Measurements from ENCODE around the gene CTSA.
"Not testable (repeated sequence)": the region's sequence is repeated elsewhere in the genome, so short reads cannot be mapped to it uniquely, and the experiment has no call there.

CTSA gene

GRCh38 chr20:45897289-45897688 lies 6.2 kb downstream of the CTSA start:
- DNase-seq, result no peak

- DNase-seq, result no peak
Observed at GRCh38 chr20:45897692-45898091, 6.6 kb downstream of the CTSA start.

DNA sequence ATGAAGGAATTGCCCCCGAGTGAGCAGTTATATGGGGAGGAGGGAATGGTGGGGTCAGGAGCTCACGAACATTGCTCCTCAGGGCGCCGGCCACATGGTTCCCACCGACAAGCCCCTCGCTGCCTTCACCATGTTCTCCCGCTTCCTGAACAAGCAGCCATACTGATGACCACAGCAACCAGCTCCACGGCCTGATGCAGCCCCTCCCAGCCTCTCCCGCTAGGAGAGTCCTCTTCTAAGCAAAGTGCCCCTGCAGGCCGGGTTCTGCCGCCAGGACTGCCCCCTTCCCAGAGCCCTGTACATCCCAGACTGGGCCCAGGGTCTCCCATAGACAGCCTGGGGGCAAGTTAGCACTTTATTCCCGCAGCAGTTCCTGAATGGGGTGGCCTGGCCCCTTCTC lies 7.2 kb downstream of the CTSA start:
- DNase-seq, result no peak

DNA sequence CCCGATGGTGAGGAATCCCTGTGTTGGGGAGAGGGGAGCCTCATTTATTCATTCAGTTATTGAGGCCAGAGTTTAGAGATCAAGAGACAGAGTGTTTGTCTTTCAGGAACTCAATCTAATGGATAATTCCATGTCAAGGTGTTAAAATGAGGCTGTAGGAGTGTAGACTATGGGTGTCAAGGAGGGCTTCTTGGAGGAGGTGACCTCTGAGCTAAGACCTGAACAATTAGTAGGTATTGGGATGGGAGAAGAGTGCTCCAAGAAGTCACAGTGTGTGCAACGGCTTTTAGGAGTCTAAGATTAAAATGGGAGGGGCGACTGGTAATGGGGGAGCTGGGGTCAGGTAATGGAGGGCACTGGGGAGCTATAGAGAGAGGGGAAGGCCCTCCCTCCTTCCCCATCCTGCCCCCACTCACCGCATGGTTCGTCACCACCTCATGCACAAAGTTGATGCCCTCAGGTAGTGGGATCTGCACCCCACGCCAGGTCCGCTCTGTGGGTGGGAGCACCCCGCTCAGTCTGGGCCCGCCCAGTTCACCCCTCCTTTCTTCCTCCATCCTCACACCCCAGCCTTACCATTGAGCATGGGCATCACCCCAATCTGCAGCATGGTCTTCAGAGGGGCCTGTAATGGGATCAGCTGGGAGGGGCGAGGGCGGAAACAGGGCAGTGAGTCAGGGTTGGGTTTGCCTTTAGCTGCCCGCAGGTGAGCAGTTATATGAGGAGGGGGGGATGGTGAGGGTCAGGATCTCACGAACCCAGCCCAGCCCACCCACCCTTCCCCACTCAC lies 8.1 kb downstream of the CTSA start:
- no peak for DNase-seq

- not testable (repeated sequence) for DNase-seq
Observed at GRCh38 chr20:45901332-45901731, 10.2 kb downstream of the CTSA start.

GRCh38 chr20:45902199-45902701 lies 11.1 kb downstream of the CTSA start:
- DNase-seq, result no peak

- no peak for DNase-seq
Observed at GRCh38 chr20:45904583-45905504, 13.7 kb downstream of the CTSA start.

GRCh38 chr20:45905505-45906079 lies 14.5 kb downstream of the CTSA start:
- DNase-seq, result peak; percentile 77

GRCh38 chr20:45907219-45907948 lies 16.2 kb downstream of the CTSA start:
- no peak for DNase-seq

DNA sequence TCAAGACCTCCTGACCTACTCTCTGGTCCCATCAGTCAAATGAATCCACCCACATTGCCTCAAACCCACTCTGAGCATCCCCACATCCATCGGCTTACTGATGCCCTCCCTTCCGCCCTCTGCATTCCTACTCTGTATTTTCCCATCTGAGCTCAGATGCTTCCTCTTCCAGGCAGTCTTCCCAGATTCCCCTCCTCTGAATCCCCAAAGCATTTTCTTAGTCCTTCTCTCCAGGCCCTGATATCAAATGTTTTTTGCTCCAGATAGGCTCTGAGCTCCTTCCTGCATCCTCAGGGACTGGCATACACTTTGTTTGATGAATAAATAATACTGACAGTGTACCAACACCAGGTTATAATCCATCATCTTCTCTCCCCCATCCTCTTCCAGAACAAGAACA lies 16.9 kb downstream of the CTSA start:
- no peak for DNase-seq

- no peak for DNase-seq
Observed at GRCh38 chr20:45909336-45909808, 18.2 kb downstream of the CTSA start.

DNA sequence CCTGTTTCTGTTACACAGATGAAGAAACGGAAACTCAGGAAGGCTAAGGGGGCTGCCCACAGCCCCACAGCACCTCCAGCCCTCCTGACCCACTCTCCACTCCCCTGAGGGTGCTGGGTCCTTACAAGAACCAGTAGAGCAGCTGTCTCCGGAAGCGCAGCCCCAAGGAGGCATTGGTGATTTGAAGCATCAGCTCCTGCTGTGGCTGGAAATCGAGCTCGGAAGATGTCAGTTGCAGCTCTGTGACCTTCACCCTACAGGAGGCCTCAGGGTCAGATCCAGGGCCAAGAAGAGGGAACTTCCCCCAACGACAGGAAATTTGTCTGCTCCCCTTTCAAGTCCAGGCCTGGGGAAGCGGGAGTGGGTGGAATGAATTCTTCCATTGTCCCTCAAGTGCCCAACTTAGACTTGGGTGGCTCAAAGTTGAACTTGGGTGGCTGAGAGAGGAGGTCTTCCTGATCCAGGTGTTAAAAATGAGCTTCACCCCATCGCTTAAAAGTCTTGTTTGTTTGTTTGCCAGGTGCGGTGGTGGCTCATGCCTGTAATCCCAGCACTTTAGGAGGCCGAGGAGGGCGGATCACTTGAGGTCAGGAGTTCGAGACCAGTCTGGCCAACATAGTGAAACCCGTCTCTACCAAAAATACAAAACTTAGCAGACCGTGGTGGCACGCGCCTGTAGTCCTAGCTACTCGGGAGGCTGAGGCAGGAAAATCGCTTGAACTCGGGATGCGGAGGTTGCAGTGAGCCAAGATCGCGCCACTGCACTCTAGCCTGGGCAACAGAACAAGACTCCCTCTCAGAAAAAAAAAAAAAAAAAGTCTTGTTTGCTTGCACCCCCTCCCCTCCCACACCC lies 18.9 kb downstream of the CTSA start:
- no peak for DNase-seq

DNA sequence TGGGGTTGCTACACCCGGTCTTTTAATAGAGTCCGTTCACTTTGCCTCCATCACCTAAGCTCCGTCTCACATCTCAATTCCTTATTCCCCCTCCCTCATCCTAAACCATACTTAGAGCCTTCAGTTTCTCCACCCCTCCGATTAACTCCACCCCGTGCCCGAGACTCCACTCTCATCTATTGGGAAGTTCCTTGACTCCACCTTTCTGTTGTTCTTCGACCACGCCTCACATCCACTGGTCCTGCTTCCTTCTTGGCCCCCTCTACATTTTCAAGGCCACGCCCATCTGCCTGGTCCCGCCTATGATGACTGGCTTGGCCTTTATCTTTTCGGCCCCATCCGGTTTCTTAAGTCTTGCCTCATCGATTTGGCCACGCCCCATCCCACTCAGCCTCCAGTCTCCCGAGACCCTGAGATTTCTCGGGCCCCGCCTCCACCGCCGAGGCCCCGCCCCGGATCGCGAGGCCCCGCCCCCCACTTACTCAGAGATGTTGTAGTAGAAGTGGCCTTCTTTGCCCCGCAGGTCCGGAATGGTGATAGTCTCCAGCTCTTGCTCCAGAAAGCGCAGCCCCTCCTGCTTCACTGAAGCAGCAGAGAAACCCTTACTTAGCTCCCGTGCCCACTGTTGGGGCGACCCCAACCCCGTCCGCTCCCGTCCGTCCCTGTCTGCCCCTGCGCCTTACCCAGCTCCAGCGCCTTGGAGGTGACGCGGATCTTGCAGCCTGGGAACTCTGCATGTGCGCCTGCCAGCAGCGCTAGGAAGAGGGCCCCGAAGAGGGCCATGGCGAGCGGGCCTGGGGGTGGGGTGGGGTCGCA lies 19.7 kb downstream of the CTSA start:
- DNase-seq, result peak; percentile 97

GRCh38 chr20:45911486-45912343 lies 20.6 kb downstream of the CTSA start, which contains the start of gene PLTP:
Gene PLTP, minus strand, starts transcription at chr20:45912155. Its CDS starts 703 bp downstream, at chr20:45911452.
- DNase-seq, result no peak

DNA sequence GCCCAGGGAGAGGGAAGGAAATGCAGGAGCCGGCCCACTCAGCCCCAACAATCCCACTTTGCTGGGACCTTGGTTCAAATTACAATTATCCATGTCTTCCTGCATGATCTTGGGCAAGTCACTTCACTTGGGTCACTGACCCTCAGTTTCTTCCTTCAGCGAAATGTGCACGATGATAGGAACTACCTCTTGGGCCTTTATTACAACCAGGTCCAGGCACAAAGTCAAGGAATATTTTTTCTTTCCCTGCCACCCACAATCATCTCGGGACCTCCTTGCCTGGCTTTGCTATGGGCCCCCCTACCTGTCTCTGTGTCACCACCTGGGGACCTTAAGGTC lies 21.2 kb downstream of the CTSA start:
- no peak for DNase-seq

DNA sequence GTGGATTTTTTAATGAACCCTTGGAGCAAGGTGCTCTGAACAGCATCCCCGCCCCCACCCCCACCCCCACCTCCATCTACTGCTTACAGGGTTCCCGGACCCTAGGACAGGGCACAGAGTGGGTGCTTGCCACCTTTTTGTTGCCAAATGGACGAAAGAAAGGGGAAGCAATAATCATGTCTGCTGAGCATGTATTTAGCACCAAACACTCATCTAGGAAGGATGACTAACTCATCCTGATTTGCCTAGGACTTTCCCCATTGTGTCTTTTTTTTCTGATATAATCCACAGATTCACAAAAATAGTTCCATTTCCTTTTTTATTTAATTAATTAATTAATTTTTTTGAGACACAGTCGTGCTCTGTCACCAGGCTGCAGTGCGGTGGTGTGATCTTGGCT lies 22.0 kb downstream of the CTSA start:
- no peak for DNase-seq

- no peak for DNase-seq
Observed at GRCh38 chr20:45917790-45918141, 26.6 kb downstream of the CTSA start.

DNA sequence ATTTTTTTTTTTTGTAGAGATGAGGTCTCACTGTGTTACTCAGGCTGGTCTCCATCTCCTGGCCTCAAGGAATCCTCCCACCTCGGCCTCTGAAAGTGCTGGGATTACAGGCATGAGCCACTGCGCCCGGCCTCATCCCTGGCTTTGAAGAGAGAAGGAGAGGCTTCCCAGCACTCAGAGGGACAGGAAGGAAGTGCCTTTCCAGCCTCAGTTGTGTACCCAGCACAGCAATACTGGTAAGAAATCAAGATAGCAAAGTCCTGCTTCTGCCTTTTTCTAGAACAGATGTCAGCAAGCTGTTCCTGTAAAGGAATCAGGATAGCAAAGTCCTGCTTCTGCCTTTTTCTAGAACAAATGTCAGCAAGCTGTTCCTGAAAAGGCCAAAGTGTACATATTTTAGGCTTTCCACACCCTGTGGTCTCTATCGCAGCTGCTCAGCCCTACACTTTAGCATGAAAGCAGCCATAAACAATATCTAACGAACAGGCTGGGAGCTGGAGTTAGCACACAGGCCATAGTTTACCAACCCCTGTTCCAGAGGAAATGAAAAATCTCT lies 27.1 kb downstream of the CTSA start:
- DNase-seq, result no peak

DNA sequence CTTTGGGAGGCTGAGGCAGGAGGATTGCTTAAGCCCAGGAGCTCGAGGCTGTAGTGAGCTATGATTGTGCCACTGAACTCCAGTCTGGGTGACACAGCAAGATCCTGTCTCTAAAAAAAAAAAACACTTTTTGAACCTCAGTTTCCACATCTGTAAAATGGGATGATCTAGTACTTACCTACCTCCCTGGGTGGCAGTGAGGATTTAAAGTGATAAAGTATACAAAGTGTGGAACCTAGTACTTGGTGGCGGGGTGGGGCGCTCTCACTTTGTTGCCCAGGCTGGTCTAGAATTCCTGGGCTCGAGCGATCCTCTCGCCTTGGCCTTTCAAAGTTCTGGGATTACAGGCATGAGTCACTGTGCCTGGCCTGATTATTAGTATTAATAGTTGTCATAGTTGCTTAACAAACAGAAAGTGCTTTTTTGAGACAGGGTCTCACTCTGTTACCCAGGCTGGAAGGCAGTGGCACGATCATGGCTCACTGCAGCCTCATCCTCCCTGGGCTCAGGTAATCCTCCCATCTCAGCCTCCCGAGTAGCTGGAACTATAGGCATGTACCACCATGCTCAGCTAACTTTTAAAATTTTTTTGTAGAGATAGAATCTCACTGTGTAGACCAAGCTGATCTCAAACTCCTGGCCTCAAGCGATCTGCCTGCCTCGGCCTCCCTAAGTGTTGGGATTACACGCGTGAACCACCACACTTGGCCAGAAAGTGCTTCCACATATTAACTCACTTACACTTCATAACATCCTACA lies 27.8 kb downstream of the CTSA start:
- no peak for DNase-seq

All from NCI-H226 (cell line).